H1 (cell line): ENCODE results near the gene CCDC183. TPM values are rescaled to one million over a fixed set of nuclear protein-coding genes. Genes with fewer than 3 reads are reported as not detected.

ENCODE experiments used
- CTCF ChIA-PET: fragments of 300-600 bp; sonication (Branson Sonifier 250); formaldehyde crosslinking; loops from one replicate; lab custom pipeline; 2021; ENCODE audit not compliant: partially characterized antibody; lab: Charles Lee
- POLR2A ChIA-PET: fragments of 300-600 bp; sonication (Branson Sonifier 250); formaldehyde crosslinking; loops from one replicate; lab custom pipeline; 2021; ENCODE audit warnings: inconsistent platforms; ENCODE audit not compliant: partially characterized antibody; lab: Charles Lee
- DNase-seq, 2 experiments: peaks; one replicate each; pipeline versions ENCODE4 v3.0.0 to v3.0.0-alpha.2; 2010 to 2022; ENCODE audit warnings: low spot score in 2 of 2, low read depth in 1 of 2, mixed read lengths in 1 of 2
- FAIRE-seq: peaks from 2 replicates; lab custom pipeline; 2011; peaks lifted over from hg19 to GRCh38; lab: Jason Lieb, UNC
- H2AFZ ChIP-seq: 2 replicates; pipeline ENCODE4 v1.8.1; 2012; ENCODE audit warnings: low read length, inconsistent platforms
- H2AK5ac ChIP-seq: 2 replicates; pipeline ENCODE4 v1.6.1; 2013; ENCODE audit warnings: low read depth, low read length
- H2BK120ac ChIP-seq: replicated peaks from 2 replicates; pipeline ENCODE3; 2013; ENCODE audit warnings: low read depth, low read length, inconsistent platforms
- H2BK12ac ChIP-seq: 2 replicates; pipeline ENCODE4 v1.6.1; 2013; ENCODE audit warnings: low read depth, low read length
- H2BK15ac ChIP-seq: 2 replicates; pipeline ENCODE4 v1.6.1; 2013; ENCODE audit warnings: low read length
- H2BK20ac ChIP-seq: 2 replicates; pipeline ENCODE4 v1.6.1; 2013; ENCODE audit warnings: low read length
- H2BK5ac ChIP-seq: 2 replicates; pipeline ENCODE4 v1.6.1; 2013; ENCODE audit warnings: low read depth, low read length
- H3K14ac ChIP-seq: 2 replicates; pipeline ENCODE4 v1.6.1; 2013; ENCODE audit warnings: inconsistent platforms; ENCODE audit not compliant: insufficient read length
- H3K18ac ChIP-seq: 2 replicates; pipeline ENCODE4 v1.6.1; 2013; ENCODE audit warnings: low read length; ENCODE audit errors: extremely low read depth
- H3K23ac ChIP-seq: 2 replicates; pipeline ENCODE4 v1.6.1; 2013; ENCODE audit warnings: inconsistent platforms; ENCODE audit not compliant: insufficient read length
- H3K23me2 ChIP-seq: 2 replicates; pipeline ENCODE4 v1.6.1; 2013; ENCODE audit warnings: low read depth, low read length
- H3K27ac ChIP-seq: 2 replicates; pipeline ENCODE4 v1.6.1; 2011; ENCODE audit warnings: low read depth, low read length, inconsistent platforms
- H3K27me3 ChIP-seq, 4 experiments: replicated peaks in 1 of 4; 1 replicate in 1 of 4; 2 replicates in 3 of 4; pipeline versions ENCODE4 v1.6.1 to v1.8.1; 2011 to 2013; ENCODE audit warnings: low read length in 3 of 4, mild to moderate bottlenecking in 3 of 4, inconsistent platforms in 2 of 4, mixed read lengths in 2 of 4, moderate library complexity in 1 of 4; ENCODE audit not compliant: control insufficient read depth in 3 of 4, insufficient read depth in 3 of 4; ENCODE audit errors: extremely low read depth in 1 of 4
- H3K36me3 ChIP-seq, 4 experiments: 2 replicates each; pipeline versions ENCODE4 v1.6.1 to v1.8.1; 2011 to 2013; ENCODE audit warnings: mild to moderate bottlenecking in 4 of 4, low read length in 3 of 4, moderate library complexity in 2 of 4, control low read depth in 1 of 4, inconsistent platforms in 1 of 4; ENCODE audit not compliant: insufficient read depth in 4 of 4, control insufficient read depth in 2 of 4
- H3K4ac ChIP-seq: replicated peaks from 2 replicates; pipeline ENCODE3; 2013; ENCODE audit warnings: low read length, low read depth, mixed read lengths, inconsistent platforms; ENCODE audit not compliant: insufficient read length
- H3K4me1 ChIP-seq, 4 experiments: replicated peaks in 1 of 4; 1 replicate in 1 of 4; 2 replicates in 3 of 4; pipeline versions ENCODE4 v1.6.1 to v1.8.1; 2011 to 2013; ENCODE audit warnings: low read length in 3 of 4, inconsistent platforms in 2 of 4, mixed read lengths in 1 of 4; ENCODE audit not compliant: insufficient read depth in 4 of 4, control insufficient read depth in 3 of 4
- H3K4me2 ChIP-seq, 2 experiments: 2 replicates each; pipeline versions ENCODE4 v1.6.1 to v1.8.1; 2011 to 2013; ENCODE audit warnings: low read depth in 2 of 2, low read length in 2 of 2, control low read depth in 1 of 2, inconsistent platforms in 1 of 2, mild to moderate bottlenecking in 1 of 2; ENCODE audit not compliant: insufficient read depth in 1 of 2
- H3K4me3 ChIP-seq, 4 experiments: fragments of 200-600, 300-600 bp in 1 of 4; sonication (generic), shearing (Covaris generic), sonication (Bioruptor Twin) in 1 of 4; 2 replicates each; pipeline versions ENCODE4 v1.5.1 to v1.8.1; 2011 to 2016; ENCODE audit warnings: low read length in 4 of 4, low read depth in 3 of 4, control low read depth in 2 of 4, inconsistent platforms in 2 of 4, mild to moderate bottlenecking in 2 of 4, mixed read lengths in 1 of 4, moderate library complexity in 1 of 4; ENCODE audit not compliant: insufficient read depth in 2 of 4; ENCODE audit errors: extremely low read depth in 1 of 4
- H3K56ac ChIP-seq: replicated peaks from 2 replicates; pipeline ENCODE3; 2013; ENCODE audit warnings: low read depth, mild to moderate bottlenecking, mixed read lengths, low read length, inconsistent platforms; ENCODE audit not compliant: insufficient read length
- H3K79me1 ChIP-seq: 2 replicates; pipeline ENCODE4 v1.6.1; 2013; ENCODE audit warnings: low read depth, low read length, control low read depth
- H3K79me2 ChIP-seq, 2 experiments: 2 replicates each; pipeline versions ENCODE4 v1.6.1 to v1.8.1; 2012 to 2013; ENCODE audit warnings: low read length in 2 of 2, mild to moderate bottlenecking in 2 of 2, inconsistent platforms in 1 of 2; ENCODE audit not compliant: insufficient read depth in 2 of 2, control insufficient read depth in 1 of 2
- H3K9ac ChIP-seq, 4 experiments: replicated peaks in 1 of 4; 1 replicate in 1 of 4; 2 replicates in 3 of 4; pipeline versions ENCODE4 v1.6.1 to v1.8.1; 2011 to 2013; ENCODE audit warnings: low read depth in 3 of 4, low read length in 3 of 4, control low read depth in 2 of 4, mild to moderate bottlenecking in 2 of 4, moderate library complexity in 2 of 4, inconsistent platforms in 1 of 4; ENCODE audit errors: extremely low read depth in 1 of 4
- H3K9me3 ChIP-seq, 2 experiments: 2 replicates each; pipeline versions ENCODE4 v1.6.1 to v1.8.1; 2012 to 2013; ENCODE audit warnings: mild to moderate bottlenecking in 2 of 2, moderate library complexity in 2 of 2, control low read depth in 1 of 2, inconsistent platforms in 1 of 2, low read depth in 1 of 2, low read length in 1 of 2, mixed read lengths in 1 of 2; ENCODE audit not compliant: insufficient read depth in 2 of 2
- H4K20me1 ChIP-seq, 2 experiments: replicated peaks in 1 of 2; 2 replicates each; pipeline versions ENCODE3 to v1.8.1; 2011 to 2013; ENCODE audit warnings: inconsistent platforms in 2 of 2, low read length in 2 of 2, mild to moderate bottlenecking in 1 of 2; ENCODE audit not compliant: insufficient read depth in 2 of 2, control insufficient read depth in 1 of 2
- H4K5ac ChIP-seq: 2 replicates; pipeline ENCODE4 v1.6.1; 2013; ENCODE audit warnings: low read length, low read depth, mixed read lengths, inconsistent platforms; ENCODE audit not compliant: insufficient read length
- H4K8ac ChIP-seq: 2 replicates; pipeline ENCODE4 v1.8.0; 2013; ENCODE audit warnings: mild to moderate bottlenecking, moderate library complexity, low read length, inconsistent platforms; ENCODE audit not compliant: insufficient read depth; ENCODE audit errors: extremely low read depth
- H4K91ac ChIP-seq: replicated peaks from 2 replicates; pipeline ENCODE3; 2013; ENCODE audit warnings: low read length, mixed read lengths, inconsistent platforms; ENCODE audit not compliant: insufficient read length
- CBX8 ChIP-seq: fragments of 300-800, 300-1000 bp; sonication (generic); IDR thresholded peaks from 2 replicates; pipeline ENCODE4 v1.7.1; 2016; ENCODE audit warnings: low read depth, low read length, borderline replicate concordance
- WGBS, 2 experiments: shearing (Covaris generic) in 1 of 2; methylation state at CpG; one replicate each; pipeline versions ENCODE4 v1.1.6 to v1.1.7; 2013 to 2015; ENCODE audit warnings: low lambda C conversion rate in 2 of 2, mixed read lengths in 2 of 2, inconsistent platforms in 1 of 2, low coverage in 1 of 2, missing lambda C conversion rate in 1 of 2; ENCODE audit not compliant: insufficient replicate concordance in 2 of 2, insufficient coverage in 1 of 2, insufficient read length in 1 of 2; ENCODE audit errors: extremely low coverage in 1 of 2, missing lambda C conversion rate in 1 of 2; 5-methylcytosine and 5-hydroxymethylcytosine counted together
- polyA plus RNA-seq, 7 experiments: library from polyadenylated mRNA; depleted of rRNA in 3 of 7; stranded (reverse) in 5 of 7; unstranded in 2 of 7; fragments of >200 nt in 5 of 7; fragments of 200-250 nt in 2 of 7; gene quantifications; 1 replicate in 5 of 7; 2 replicates in 1 of 7; 4 replicates in 1 of 7; pipeline versions ENCODE4 v1.2.1 to v1.2.3, GENCODE V29; 2011 to 2013; ENCODE audit warnings: missing spikeins in 2 of 7, mixed read lengths in 2 of 7
- total RNA-seq: library from RNA; stranded (reverse); fragmentation: NEBNext Ultra II Directional; extraction: Animal tissue kit (Norgen Biotek cat#: 25700); gene quantifications from 2 replicates; pipeline ENCODE4 v1.2.1, GENCODE V29; 2021

CCDC183 gene
- total and polyA plus RNA-seq, 2 of the 8 experiments (the other 6 are each of a cell fraction or from before 2014, with no cell fraction given): 0.51 to 1.6 TPM

DNA sequence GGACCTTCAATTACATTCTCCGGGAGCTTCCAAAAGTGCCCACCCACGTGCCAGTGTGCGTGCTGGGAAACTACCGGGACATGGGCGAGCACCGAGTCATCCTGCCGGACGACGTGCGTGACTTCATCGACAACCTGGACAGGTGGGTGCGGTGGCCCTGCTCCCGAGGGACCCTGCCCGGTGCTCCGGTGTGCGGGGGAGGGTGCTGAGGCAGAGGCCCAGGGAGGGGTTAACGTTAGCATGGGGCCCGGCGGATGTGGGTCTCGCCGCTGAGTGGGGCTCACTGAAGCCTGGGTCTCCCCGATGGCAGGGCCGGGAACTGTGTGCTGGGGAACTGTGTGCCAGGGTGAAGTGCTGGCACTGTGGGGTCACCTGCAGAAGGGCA is 35.6 kb downstream of the CCDC183 start:
- H2BK5ac ChIP-seq: no peak overlapping the region
- H3K9me3 ChIP-seq: no peaks in the 10 kb centered on the region
- no peak overlapping the region for H3K4ac ChIP-seq
- H3K4me3 ChIP-seq: no peak overlapping the region
- peaks cover 3 to 17% of the 10 kb centered on the region in 2 experiments for H4K20me1 ChIP-seq
- no peak overlapping the region for H2AK5ac ChIP-seq
- H3K4me1 ChIP-seq: no peaks in the 10 kb centered on the region
- no peak overlapping the region for H2BK120ac ChIP-seq
- H3K18ac ChIP-seq: no peak overlapping the region
- DNase-seq: no peak
- H3K14ac ChIP-seq: no peak overlapping the region
- H4K91ac ChIP-seq: no peak overlapping the region
- H3K79me1 ChIP-seq: no peaks in the 10 kb centered on the region
- peak overlapping the region; percentile 25; the same call in 1 of the 2 replicates for H4K8ac ChIP-seq
- no peaks in the 10 kb centered on the region for H3K27me3 ChIP-seq
- no peak overlapping the region for H3K27ac ChIP-seq
- H2BK12ac ChIP-seq: no peak overlapping the region
- no peak overlapping the region for H2BK20ac ChIP-seq
- H3K56ac ChIP-seq: no peak overlapping the region
- H3K23me2 ChIP-seq: no peaks in the 10 kb centered on the region
- no peak overlapping the region for H3K4me2 ChIP-seq
- peaks cover 13 to 41% (median 33%) of the 10 kb centered on the region in 4 experiments for H3K36me3 ChIP-seq
- no peak overlapping the region for H3K23ac ChIP-seq
- H4K5ac ChIP-seq: no peak overlapping the region
- H2AFZ ChIP-seq: no peak overlapping the region
- no peaks in the 10 kb centered on the region for H3K79me2 ChIP-seq
- ChIA-PET CTCF (interaction anchor here (0.6 to 9.0 kb wide), 5 partner anchors 11 to 391 kb away, joined by 3 to 55 read pairs (median 3); partner anchors contain the start of gene AJM1), POLR2A (interaction anchor here (0.6 to 20.5 kb wide), 6 partner anchors 9 to 386 kb away, joined by 3 to 248 read pairs (median 4); partner anchors contain the start of genes AJM1, MAMDC4 and RABL6)
- 97% methylated on average over 23 of the region's 23 CpGs; no CpG with 5 or more reads in 1 of the 2 experiments for WGBS, 2 experiments
- H3K9ac ChIP-seq: no peak overlapping the region
- H2BK15ac ChIP-seq: no peak overlapping the region
- no peak for FAIRE-seq
- no peak for TF ChIP-seq CBX8
